A204.1 (cell line): ENCODE results near the gene FBXW7.

Source experiments
- FAIRE-seq: peaks from 2 replicates; lab custom pipeline; 2012; peaks lifted over from hg19 to GRCh38; lab: Jason Lieb, UNC

FBXW7 gene

GRCh38 chr4:152427981-152428380 is 107.9 kb downstream of the FBXW7 start:
- no peak for FAIRE-seq

DNA sequence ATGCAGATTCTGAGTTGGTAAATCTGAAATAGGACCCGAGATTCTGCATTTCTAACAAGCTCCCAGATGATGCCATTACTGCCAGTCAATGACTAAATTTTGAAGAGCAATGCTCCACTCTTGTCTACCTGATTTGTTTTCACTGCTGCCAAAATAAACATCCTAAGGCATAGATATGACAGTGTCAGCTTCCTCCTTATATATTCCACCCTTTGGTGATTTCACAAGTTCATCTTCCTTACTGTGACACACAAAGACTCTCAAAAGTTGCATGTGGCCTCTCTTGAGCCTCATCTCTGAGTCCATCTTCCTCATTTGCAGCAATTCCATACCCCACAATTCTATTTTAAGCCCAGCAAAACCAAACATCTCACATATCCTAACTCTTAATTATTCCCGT is 110.9 kb downstream of the FBXW7 start:
- FAIRE-seq, result no peak

DNA sequence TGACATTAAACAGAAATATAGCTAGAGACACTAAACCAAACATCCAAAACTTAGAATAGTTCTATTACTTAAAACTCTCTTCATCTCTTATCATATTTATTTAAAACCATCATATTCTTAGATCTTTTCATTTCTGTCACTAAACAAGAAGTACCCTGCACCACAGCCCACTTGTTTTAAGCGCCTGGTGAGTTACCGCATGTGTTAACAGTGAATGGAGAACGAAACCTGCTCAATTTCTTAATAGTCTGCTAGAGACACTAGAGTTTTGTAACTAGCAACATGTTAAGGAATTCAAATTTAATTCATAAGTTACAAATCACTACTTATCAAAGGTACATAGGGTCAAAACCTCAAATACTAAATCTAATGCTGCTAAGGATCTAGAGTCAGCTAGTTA is 111.5 kb downstream of the FBXW7 start:
- no peak for FAIRE-seq

- no peak for FAIRE-seq
Observed at GRCh38 chr4:152422817-152423320, 113.0 kb downstream of the FBXW7 start.

GRCh38 chr4:152421576-152421975 is 114.3 kb downstream of the FBXW7 start:
- no peak for FAIRE-seq

DNA sequence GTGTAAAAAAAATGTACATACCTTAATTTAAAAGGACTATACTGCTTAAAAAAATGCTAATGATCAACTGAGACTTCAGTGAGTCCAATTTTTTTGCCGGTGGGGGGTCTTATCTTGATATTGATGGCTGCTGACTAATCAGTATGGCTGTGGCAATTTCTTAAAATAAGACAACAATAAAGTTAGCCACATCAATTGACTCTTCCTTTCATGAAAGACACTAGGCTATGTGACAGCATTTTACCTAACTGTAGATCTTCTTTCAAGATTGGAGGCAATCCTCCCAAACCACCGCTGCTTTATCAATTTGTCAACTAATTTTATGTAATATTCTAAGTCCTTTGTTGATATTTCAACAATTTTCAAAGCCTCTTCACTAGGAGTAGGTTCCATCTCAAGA is 116.1 kb downstream of the FBXW7 start:
- no peak for FAIRE-seq

DNA sequence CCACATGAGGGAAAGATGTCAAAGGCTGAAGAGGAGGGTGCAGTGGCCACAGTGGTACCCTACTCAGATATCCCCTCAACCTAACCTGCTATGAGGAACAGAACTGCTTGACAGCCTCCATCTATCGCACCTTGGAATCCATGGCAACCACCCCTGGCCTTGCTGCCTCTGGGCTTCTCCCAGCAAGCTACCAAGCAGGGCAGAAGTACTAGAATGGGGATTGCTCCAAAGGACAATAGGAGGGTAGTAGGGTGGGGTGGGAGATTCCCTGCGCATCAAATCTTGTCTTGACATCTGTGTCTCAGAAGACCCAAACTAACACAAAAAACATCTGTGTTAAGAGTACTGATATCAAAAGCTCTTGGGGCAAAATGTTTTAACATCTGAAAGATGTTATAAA is 118.2 kb downstream of the FBXW7 start:
- no peak for FAIRE-seq

DNA sequence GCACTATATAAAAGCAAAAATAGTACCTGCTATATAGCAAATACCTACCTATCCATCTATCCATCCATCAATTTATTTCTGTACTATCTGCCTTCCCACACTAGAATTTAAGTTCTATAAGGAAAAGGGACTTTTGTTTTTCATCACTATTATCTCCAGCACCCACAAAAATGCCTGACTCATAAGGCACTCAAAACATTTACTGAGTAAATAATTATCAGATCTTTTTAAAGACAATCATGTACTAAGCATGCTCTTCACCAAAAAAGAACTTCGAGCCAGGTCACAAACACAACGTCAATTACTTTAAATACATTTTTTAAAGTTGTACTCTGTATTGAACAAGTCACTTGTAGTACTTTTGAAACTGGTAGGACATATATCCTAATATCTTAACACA is 119.9 kb downstream of the FBXW7 start:
- no peak for FAIRE-seq

DNA sequence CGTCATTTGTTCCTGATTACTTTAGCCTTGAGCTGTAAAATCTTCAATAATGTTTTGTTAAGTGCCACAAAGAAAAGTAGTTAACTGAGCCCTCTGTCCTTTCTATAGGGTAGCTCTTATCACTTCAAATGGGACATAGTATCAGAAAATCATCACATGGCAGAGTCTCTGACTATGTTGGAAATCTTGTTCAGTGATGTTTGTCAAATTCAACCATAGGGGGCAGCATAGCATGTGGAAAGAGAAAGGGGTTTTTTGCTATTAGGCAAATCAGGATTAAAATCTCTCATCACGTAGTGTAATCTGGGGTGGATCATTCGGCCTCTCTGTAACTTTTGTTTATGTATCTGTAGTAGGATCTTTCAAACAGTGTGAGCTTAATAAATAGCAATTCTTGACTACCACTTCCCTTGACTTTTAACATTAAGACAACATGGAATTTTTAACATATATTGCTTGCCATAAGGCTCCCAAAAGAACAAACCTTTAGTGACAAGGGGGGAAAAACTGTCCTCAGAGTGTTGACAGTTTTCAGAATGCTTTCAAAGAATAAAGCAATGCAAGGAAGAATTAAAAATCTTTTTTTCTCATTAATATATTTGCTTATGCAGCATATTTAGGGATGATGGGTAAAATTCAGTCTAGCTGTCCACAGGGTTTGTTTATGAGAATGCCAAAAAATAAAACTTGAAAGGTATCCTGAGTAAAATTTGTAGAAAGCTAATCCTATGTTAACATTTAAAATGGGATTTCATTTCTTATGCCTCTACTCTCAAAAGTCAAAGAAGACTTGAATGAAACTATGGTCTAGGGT is 127.2 kb downstream of the FBXW7 start:
- peak; percentile 79 for FAIRE-seq

- no peak for FAIRE-seq
Observed at GRCh38 chr4:152401424-152401823, 134.5 kb downstream of the FBXW7 start.

GRCh38 chr4:152399246-152399645 is 136.6 kb downstream of the FBXW7 start:
- FAIRE-seq, result no peak

DNA sequence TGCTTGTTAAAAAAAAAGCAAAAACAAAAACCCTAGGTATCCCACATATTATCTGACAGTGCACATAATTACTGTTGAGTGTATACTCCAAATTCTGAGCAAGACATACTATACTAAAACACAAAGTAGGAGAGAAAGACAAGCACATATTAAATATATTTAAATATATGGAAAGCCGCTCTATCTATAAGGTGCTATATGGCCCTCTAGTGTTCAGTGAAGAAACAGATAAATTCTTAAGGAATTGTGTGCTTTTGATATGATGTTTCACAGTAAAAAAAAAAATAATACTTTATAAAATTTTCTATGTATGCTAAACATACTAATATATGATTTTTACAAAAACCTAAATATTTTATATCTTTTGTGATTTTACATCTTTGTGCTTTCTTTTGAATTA is 137.8 kb downstream of the FBXW7 start:
- FAIRE-seq, result peak; percentile 97

- FAIRE-seq, result no peak
Observed at GRCh38 chr4:152394791-152395190, 141.1 kb downstream of the FBXW7 start.

GRCh38 chr4:152392079-152392478 is 143.8 kb downstream of the FBXW7 start:
- FAIRE-seq, result no peak

- no peak for FAIRE-seq
Observed at GRCh38 chr4:152390216-152390615, 145.7 kb downstream of the FBXW7 start.

DNA sequence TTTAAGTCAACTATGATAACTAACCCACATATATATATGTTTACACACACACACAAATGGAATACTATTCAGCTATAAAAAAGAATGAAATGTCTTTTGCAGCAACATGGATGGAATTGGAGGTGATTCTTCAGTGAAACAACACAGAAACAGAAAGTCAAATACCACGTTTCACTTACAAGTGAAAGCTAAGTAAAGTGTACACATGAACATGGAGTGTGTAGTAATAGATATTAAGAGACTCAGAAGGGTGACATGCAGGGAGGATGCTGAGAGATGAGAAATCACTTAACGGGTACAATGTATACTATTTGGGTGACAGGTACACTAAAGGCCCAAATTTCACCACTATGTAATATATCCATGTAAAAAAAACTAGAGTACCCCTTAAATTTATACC is 146.5 kb downstream of the FBXW7 start:
- FAIRE-seq, result no peak

- FAIRE-seq, result peak; percentile 88
Observed at GRCh38 chr4:152385551-152385950, 150.3 kb downstream of the FBXW7 start.

DNA sequence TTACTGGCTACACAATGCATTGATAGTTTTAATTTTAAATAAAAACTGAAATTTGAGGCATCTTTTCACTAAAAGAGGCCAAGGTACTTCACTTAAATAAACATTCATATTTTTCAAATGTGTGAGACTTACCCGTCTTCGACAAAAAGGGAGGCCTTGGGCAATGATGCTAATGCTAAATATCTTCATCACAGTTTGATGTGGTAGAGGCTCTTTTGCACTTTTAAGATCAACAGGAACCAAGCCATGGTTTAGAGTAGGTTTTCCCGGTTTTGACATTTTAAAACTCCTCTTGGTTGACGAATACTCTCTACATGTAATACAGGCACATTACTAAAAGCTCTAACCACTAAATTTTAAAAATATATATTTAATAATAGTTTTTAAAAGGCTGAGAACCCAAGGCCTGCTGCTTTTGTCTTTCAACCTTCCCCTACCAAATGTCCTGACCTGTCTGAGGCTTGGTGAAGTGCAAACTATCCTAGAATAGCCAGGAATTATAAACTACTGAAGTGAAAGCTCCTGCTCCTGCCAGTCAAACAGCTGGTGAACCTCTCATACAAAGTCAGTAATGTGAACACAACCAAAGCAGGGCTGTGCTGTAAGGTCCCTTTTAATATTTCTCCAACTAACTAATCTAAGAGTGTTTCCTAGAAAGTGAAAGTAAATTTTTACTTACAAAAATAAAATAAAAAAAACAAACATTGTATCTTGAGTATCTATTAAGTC is 153.7 kb downstream of the FBXW7 start:
- FAIRE-seq, result no peak

- FAIRE-seq, result no peak
Observed at GRCh38 chr4:152380919-152381318, 155.0 kb downstream of the FBXW7 start.

- peak; percentile 65 for FAIRE-seq
Observed at GRCh38 chr4:152380185-152380584, 155.7 kb downstream of the FBXW7 start.

DNA sequence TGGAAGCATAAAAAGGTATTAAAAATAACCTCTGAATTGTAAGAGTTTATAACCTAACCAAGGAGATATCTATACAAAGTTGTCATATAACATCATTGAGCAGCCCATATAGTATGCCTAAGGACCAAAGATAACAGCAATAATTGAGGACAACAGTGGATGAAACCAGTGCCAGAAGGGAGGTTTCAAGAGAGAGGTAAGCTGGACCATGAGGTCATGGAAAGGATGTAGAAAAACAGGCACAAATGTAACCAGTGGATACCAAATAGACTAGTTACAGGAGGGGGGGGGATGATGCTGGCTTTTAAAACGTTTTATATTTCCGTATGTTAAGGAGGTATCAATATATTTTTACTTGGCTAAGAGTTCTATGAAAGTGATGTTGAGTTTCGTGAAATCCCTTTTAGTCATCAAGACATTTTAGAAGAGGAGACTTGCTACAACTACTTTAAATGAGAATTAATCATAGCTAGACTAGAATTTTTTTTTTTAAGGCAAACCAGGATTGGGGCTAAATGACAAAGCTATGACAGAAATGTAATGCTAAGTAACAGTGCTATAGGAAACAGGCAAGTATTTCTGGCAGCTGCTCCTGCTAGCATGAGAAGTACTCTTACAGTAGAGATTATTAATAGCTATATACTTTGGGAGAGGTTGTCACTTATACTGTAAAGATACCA is 161.1 kb downstream of the FBXW7 start:
- FAIRE-seq, result no peak

- FAIRE-seq, result no peak
Observed at GRCh38 chr4:152374153-152374552, 161.7 kb downstream of the FBXW7 start.

- no peak for FAIRE-seq
Observed at GRCh38 chr4:152372444-152372843, 163.4 kb downstream of the FBXW7 start.
